HEK293T (cell line): ENCODE results near the gene FKBP1B.
A peak's percentile ranks its signal among the peaks of the same experiment; 100 is the strongest.

ENCODE experiments used
- CTCF ChIA-PET: fragments of 350-600 bp; formaldehyde crosslinking; extraction: SDS; loops from one replicate; lab custom pipeline; 2021; ENCODE audit warnings: antibody characterized with exemption, inconsistent platforms; lab: Yijun Ruan, JAX
- POLR2A ChIA-PET: fragments of 350-600 bp; formaldehyde crosslinking; extraction: SDS; loops from one replicate; lab custom pipeline; 2020; ENCODE audit warnings: antibody characterized with exemption, inconsistent platforms; lab: Yijun Ruan, JAX
- DNase-seq: peaks from one replicate; pipeline ENCODE4 v3.0.0; 2012; ENCODE audit warnings: mixed read lengths; ENCODE audit errors: extremely low spot score
- ARNT ChIP-seq: fragments of 450-650 bp; IDR thresholded peaks from 2 replicates; pipeline ENCODE4 v1.6.1; 2017; ENCODE audit warnings: mild to moderate bottlenecking
- BHLHE40 ChIP-seq: fragments of 450-650 bp; IDR thresholded peaks from 2 replicates; pipeline ENCODE4 v1.6.1; 2016; ENCODE audit warnings: mild to moderate bottlenecking, moderate library complexity, borderline replicate concordance
- CTBP1 ChIP-seq: fragments of 450-650 bp; IDR thresholded peaks from 2 replicates; pipeline ENCODE4 v1.6.1; 2016; ENCODE audit warnings: borderline replicate concordance
- ELF4 ChIP-seq: fragments of 450-650 bp; IDR thresholded peaks from 2 replicates; pipeline ENCODE4 v1.6.1; 2017; ENCODE audit warnings: antibody characterized with exemption
- FOXA1 ChIP-seq: fragments of 450-650 bp; IDR thresholded peaks from 2 replicates; pipeline ENCODE4 v1.6.1; 2016; ENCODE audit warnings: mild to moderate bottlenecking
- FOXK2 ChIP-seq: fragments of 450-650 bp; IDR thresholded peaks from 2 replicates; pipeline ENCODE4 v1.6.1; 2016; ENCODE audit warnings: mild to moderate bottlenecking
- FOXM1 ChIP-seq: fragments of 450-650 bp; IDR thresholded peaks from 2 replicates; pipeline ENCODE4 v1.6.1; 2017; ENCODE audit warnings: mild to moderate bottlenecking, borderline replicate concordance
- HDGF ChIP-seq: fragments of 450-650 bp; IDR thresholded peaks from 2 replicates; pipeline ENCODE4 v1.6.1; 2017; ENCODE audit warnings: antibody characterized with exemption, borderline replicate concordance
- L3MBTL2 ChIP-seq: fragments of 450-650 bp; conservative IDR thresholded peaks from 2 replicates; pipeline ENCODE4 v1.6.1; 2016; ENCODE audit warnings: mild to moderate bottlenecking
- LEF1 ChIP-seq: fragments of 450-650 bp; IDR thresholded peaks from 2 replicates; pipeline ENCODE4 v1.6.1; 2017; ENCODE audit warnings: mild to moderate bottlenecking, borderline replicate concordance
- NFRKB ChIP-seq: fragments of 450-650 bp; IDR thresholded peaks from 2 replicates; pipeline ENCODE4 v1.6.1; 2016; ENCODE audit warnings: mild to moderate bottlenecking, moderate library complexity
- SP1 ChIP-seq: fragments of 450-650 bp; IDR thresholded peaks from 2 replicates; pipeline ENCODE4 v1.6.1; 2017
- SUZ12 ChIP-seq: fragments of 450-650 bp; IDR thresholded peaks from 2 replicates; pipeline ENCODE4 v1.6.1; 2016; ENCODE audit warnings: mild to moderate bottlenecking
- TARDBP ChIP-seq: fragments of 450-650 bp; IDR thresholded peaks from 2 replicates; pipeline ENCODE4 v1.6.1; 2016
- ZNF384 ChIP-seq: fragments of 450-650 bp; IDR thresholded peaks from 2 replicates; pipeline ENCODE4 v1.6.1; 2016
- TF ChIP-seq, protein P1 (sequence below): fragments of 450-650 bp; IDR thresholded peaks from 2 replicates; pipeline ENCODE4 v1.6.1; 2016

The FKBP1B gene

DNA sequence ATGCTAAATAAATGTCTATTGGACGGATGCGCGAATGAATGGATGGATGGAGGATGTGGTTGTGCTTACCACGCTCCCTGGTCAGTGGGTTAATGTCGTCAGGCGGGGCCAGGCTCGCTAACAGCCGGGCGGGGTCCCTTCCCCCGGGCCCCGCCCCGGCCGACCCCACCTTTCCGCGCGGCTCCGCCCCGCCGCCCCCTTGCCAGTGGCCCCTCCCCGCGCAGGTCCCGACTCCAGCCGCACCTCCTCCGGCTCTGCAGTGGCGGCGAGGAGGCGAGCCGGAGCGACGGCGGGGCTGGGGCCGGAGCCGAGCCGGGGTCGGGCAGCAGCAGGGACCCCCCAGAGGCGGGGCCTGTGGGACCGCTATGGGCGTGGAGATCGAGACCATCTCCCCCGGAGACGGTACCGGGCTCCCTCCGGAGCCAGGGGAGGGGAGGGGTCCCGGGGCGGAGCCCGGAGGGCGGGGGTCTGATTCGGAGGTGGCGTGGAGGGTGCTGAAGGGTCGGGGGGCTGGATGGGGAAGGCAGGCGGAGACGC, at the start of gene FKBP1B:
Gene FKBP1B, plus strand, starts transcription at position 257 of the 537 bp plus-strand sequence. Its CDS starts 109 bp downstream, at position 366.
- DNase-seq = peak; percentile 78
- CTCF ChIA-PET = interaction anchor here (0.9 kb wide), 1 partner anchor 225 kb away, joined by 4 read pairs; no protein-coding TSS in a partner anchor
- TF ChIP-seq, protein P1, sequence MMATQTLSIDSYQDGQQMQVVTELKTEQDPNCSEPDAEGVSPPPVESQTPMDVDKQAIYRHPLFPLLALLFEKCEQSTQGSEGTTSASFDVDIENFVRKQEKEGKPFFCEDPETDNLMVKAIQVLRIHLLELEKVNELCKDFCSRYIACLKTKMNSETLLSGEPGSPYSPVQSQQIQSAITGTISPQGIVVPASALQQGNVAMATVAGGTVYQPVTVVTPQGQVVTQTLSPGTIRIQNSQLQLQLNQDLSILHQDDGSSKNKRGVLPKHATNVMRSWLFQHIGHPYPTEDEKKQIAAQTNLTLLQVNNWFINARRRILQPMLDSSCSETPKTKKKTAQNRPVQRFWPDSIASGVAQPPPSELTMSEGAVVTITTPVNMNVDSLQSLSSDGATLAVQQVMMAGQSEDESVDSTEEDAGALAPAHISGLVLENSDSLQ = no peak
- TF ChIP-seq SUZ12 (no peak), ARNT (no peak), NFRKB (no peak), TARDBP (no peak), FOXM1 (no peak), FOXA1 (no peak), L3MBTL2 (no peak), FOXK2 (no peak), SP1 (no peak), LEF1 (no peak), ELF4 (no peak), HDGF (no peak), BHLHE40 (no peak), CTBP1 (no peak), ZNF384 (no peak)
- POLR2A ChIA-PET = interaction anchor here (0.7 to 1.6 kb wide), 4 partner anchors 17 to 122 kb away, joined by 3 to 9 read pairs (median 7); partner anchors contain the start of genes ATAD2B, SF3B6 and TP53I3

DNA sequence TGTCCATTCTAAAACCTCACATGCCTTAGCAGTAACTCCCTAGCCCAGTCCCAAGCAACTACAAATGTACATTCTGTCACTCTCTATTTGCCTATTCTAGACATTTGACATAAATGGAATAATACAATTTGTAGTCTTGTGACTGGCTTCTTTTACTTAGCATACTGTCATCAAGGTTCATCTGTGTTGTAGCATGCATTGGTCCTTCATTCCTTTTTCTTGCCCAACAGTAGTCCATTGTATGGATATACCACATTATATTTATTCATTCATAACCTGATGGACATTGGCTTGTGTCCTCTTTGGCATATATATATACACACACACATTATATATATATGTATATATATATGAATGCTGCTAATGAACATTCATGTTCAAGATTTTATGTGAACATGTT, 41.8 kb upstream of the FKBP1B start:
- no peak for DNase-seq
- CTCF ChIA-PET = no interaction called here
- TF ChIP-seq BHLHE40 = no peak
- TF ChIP-seq FOXM1 = no peak
- POLR2A ChIA-PET = no interaction called here

DNA sequence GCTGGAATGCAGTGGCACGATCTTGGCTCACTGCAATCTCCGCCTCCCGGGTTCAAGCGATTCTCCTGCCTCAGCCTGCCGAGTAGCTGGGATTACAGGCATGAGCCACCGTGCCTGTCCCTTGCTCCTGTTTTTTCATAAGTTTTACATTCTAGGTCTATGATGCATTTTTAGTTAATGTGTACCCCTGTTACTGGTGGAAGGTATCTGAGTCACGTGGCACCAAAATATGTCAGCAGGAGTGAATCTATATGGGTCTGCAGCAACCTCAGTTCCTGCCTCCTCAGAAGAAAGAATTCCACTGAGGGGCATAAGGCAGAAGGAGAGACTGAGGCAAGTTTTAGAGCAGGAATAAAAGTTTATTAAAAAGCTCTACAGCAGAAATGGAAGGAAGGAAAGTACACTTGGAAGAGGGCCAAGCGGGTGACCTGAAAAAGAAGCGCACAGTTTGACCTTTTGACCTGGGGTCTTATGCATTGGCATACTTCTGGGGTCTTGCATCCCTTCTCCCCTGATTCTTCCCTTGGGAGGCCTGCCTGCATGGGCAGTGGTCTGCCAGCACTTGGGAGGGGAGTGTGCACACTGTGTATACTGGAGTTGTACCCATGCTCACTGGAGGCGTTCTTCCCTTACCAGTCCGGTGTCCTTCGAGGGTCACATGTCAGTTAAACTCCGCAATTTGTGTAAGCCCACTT, 40.7 kb upstream of the FKBP1B start:
- POLR2A ChIA-PET = no interaction called here

DNA sequence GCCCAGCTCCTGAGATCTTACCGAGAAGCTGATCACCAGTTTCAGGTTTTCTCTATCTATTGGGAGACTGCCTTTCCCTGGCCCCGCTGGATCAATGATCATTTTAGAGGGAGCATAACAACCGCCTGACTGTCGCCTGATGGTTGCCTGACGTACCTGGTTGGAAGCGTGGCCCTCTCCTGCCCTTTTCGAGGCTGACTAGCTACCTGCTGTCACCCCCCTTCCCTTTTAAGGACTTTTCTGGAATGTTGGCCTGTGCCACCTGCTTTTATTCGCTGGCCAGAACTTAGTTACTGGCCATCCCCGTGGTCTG, 40.2 kb upstream of the FKBP1B start:
- CTCF ChIA-PET = no interaction called here

More for the DNA sequence above, 40.7 kb upstream of the FKBP1B start:
- CTCF ChIA-PET = no interaction called here
- DNase-seq = no peak
- TF ChIP-seq ZNF384 (no peak), FOXA1 (no peak), ELF4 (no peak), FOXM1 (no peak), LEF1 (no peak), L3MBTL2 (no peak), ARNT (no peak), SUZ12 (no peak), SP1 (no peak), CTBP1 (no peak), TARDBP (no peak), FOXK2 (no peak), HDGF (no peak), BHLHE40 (no peak), NFRKB (no peak)
- TF ChIP-seq, protein P1 = no peak

DNA sequence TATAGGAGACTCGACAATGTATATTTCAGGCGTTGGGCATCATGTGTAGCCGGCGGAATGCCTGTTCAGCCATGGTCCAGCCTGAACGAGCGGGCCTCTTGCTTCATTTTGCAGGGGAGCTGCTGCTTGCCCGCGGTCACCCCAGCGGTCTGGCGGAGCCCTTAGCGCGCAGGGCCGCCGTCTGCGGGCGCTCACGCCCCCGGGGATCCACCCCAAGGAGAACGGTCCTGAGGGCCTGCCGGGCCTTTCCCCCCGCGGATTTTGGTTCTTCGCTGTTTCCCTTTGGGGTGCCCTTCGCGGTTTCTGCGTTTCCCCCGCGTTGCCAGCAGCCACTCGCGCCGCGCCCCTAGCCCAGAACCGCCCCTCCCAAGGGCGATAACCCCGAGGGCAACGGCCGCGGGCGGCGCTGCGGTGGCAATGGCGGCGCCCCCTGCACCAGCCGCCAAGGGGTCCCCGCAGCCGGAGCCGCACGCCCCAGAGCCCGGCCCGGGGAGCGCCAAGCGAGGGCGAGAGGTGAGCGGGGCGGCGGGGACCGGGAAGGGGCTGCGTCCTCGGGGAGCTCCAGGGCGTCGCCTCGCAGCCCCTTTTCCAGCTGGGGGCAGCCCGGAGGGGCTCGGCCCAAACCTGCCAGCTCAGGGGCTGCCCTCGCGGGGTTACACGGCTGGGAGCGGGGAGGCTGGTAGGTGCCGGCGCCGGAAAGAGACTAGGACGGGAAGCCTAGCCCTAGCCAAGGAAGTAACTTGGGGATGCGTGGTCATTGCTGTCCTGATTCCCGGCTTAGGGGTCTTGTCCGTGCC, 39.7 kb upstream of the FKBP1B start, which contains the start of gene MFSD2B:
Gene MFSD2B, plus strand, starts transcription at position 406 of the 797 bp plus-strand sequence. Its CDS starts 12 bp downstream, at position 418.
- CTCF ChIA-PET = no interaction called here
- no peak for TF ChIP-seq FOXM1
- TF ChIP-seq ARNT = no peak
- no peak for TF ChIP-seq LEF1
- no peak for TF ChIP-seq L3MBTL2
- no peak for TF ChIP-seq BHLHE40
- no peak for TF ChIP-seq ELF4
- TF ChIP-seq TARDBP = no peak
- no peak for TF ChIP-seq ZNF384
- TF ChIP-seq, protein P1 = no peak
- no peak for TF ChIP-seq FOXK2
- no peak for TF ChIP-seq NFRKB
- TF ChIP-seq FOXA1 = no peak
- no peak for TF ChIP-seq CTBP1
- no peak for TF ChIP-seq SP1
- no peak for TF ChIP-seq HDGF
- TF ChIP-seq SUZ12 = no peak
- POLR2A ChIA-PET = no interaction called here
- DNase-seq = no peak

More for the DNA sequence above, 40.2 kb upstream of the FKBP1B start:
- POLR2A ChIA-PET = no interaction called here
- TF ChIP-seq CTBP1 = no peak
- no peak for TF ChIP-seq LEF1
- TF ChIP-seq, protein P1 = no peak
- no peak for TF ChIP-seq FOXA1
- no peak for TF ChIP-seq NFRKB
- no peak for TF ChIP-seq FOXK2
- no peak for TF ChIP-seq SUZ12
- no peak for TF ChIP-seq FOXM1
- TF ChIP-seq L3MBTL2 = no peak
- no peak for TF ChIP-seq SP1
- no peak for TF ChIP-seq TARDBP
- TF ChIP-seq ZNF384 = no peak
- TF ChIP-seq ARNT = no peak
- TF ChIP-seq ELF4 = no peak
- no peak for TF ChIP-seq HDGF
- no peak for TF ChIP-seq BHLHE40
- no peak for DNase-seq
